ENCODE data around the gene BICD1.

Gene BICD1

GRCh38 chr12:32360956-32361355 is 254.3 kb downstream of the BICD1 start:
- no peak for DNase-seq

GRCh38 chr12:32362892-32363291 is 256.2 kb downstream of the BICD1 start:
- no peak for DNase-seq

- DNase-seq, result peak; percentile 29 to 53
Observed at GRCh38 chr12:32365473-32366064, 258.9 kb downstream of the BICD1 start.

- DNase-seq, result no peak
Observed at GRCh38 chr12:32366714-32367113, 260.1 kb downstream of the BICD1 start.

- no peak for DNase-seq
Observed at GRCh38 chr12:32367381-32367780, 260.7 kb downstream of the BICD1 start.

GRCh38 chr12:32369202-32369601 is 262.6 kb downstream of the BICD1 start:
- DNase-seq, result no peak

GRCh38 chr12:32377344-32378055 is 270.9 kb downstream of the BICD1 start:
- DNase-seq, result no peak

- no peak for DNase-seq
Observed at GRCh38 chr12:32379213-32379612, 272.6 kb downstream of the BICD1 start.

- DNase-seq, result no peak
Observed at GRCh38 chr12:32379667-32380066, 273.0 kb downstream of the BICD1 start.

- no peak for DNase-seq
Observed at GRCh38 chr12:32382226-32382625, 275.6 kb downstream of the BICD1 start.

GRCh38 chr12:32390572-32391219 is 284.0 kb downstream of the BICD1 start:
- DNase-seq, result peak; percentile 10 to 27

GRCh38 chr12:32395026-32395425 is 288.4 kb downstream of the BICD1 start:
- no peak for DNase-seq

GRCh38 chr12:32397696-32398095 is 291.0 kb downstream of the BICD1 start:
- DNase-seq, result no peak

- DNase-seq, result no peak
Observed at GRCh38 chr12:32398181-32398580, 291.5 kb downstream of the BICD1 start.

- DNase-seq, result no peak
Observed at GRCh38 chr12:32398816-32399369, 292.2 kb downstream of the BICD1 start.

GRCh38 chr12:32399370-32400113 is 292.9 kb downstream of the BICD1 start, which contains the start of gene FGD4:
Gene FGD4, plus strand, starts transcription at chr12:32399558.
- peak; percentile 37 to 51 for DNase-seq

GRCh38 chr12:32400114-32400672 is 293.5 kb downstream of the BICD1 start:
- no peak for DNase-seq

GRCh38 chr12:32400866-32401265 is 294.2 kb downstream of the BICD1 start:
- DNase-seq, result no peak

GRCh38 chr12:32402170-32402569 is 295.5 kb downstream of the BICD1 start:
- no peak for DNase-seq

- DNase-seq, result no peak
Observed at GRCh38 chr12:32402946-32403345, 296.3 kb downstream of the BICD1 start.

- DNase-seq, result no peak
Observed at GRCh38 chr12:32407795-32408194, 301.1 kb downstream of the BICD1 start.

- no peak for DNase-seq
Observed at GRCh38 chr12:32413412-32413811, 306.8 kb downstream of the BICD1 start.

- DNase-seq, result no peak
Observed at GRCh38 chr12:32418221-32418620, 311.6 kb downstream of the BICD1 start.
